Thymus (tissue), 11 donors: ENCODE results near the gene TRIM27. TPM values are rescaled to one million over a fixed set of nuclear protein-coding genes. Genes with fewer than 3 reads are reported as not detected.
A peak's percentile ranks its signal among the peaks of the same experiment; 100 is the strongest.

Experiments
- DNase-seq, 9 donors: peaks; one replicate each; pipeline ENCODE4 v3.0.0-alpha.2; 2013; ENCODE audit warnings: low spot score in 9 of 9, low read depth in 6 of 9, missing footprints in 1 of 9
- H3K27ac ChIP-seq, 2 donors: one replicate each; pipeline ENCODE4 v1.5.1; 2013; ENCODE audit warnings: control low read depth in 1 of 2, low read depth in 1 of 2, low read length in 1 of 2, mild to moderate bottlenecking in 1 of 2, moderate library complexity in 1 of 2
- H3K27me3 ChIP-seq, 2 donors: one replicate each; pipeline ENCODE4 v1.5.1; 2013; ENCODE audit warnings: low read length in 1 of 2; ENCODE audit not compliant: control insufficient read depth in 2 of 2, insufficient read depth in 1 of 2
- H3K36me3 ChIP-seq, 2 donors: one replicate each; pipeline ENCODE4 v1.5.1; 2013; ENCODE audit warnings: low read length in 1 of 2, mild to moderate bottlenecking in 1 of 2, moderate library complexity in 1 of 2; ENCODE audit not compliant: control insufficient read depth in 2 of 2, insufficient read depth in 2 of 2
- H3K4me1 ChIP-seq, 2 donors: one replicate each; pipeline ENCODE4 v1.5.1; 2013; ENCODE audit warnings: low read length in 2 of 2; ENCODE audit not compliant: control insufficient read depth in 2 of 2, insufficient read depth in 2 of 2
- H3K4me3 ChIP-seq, 2 donors: one replicate each; pipeline ENCODE4 v1.5.1; 2013; ENCODE audit warnings: low read length in 2 of 2, control low read depth in 1 of 2, mild to moderate bottlenecking in 1 of 2
- H3K9me3 ChIP-seq, 2 donors: one replicate each; pipeline ENCODE4 v1.5.1; 2013; ENCODE audit warnings: low read length in 1 of 2, mild to moderate bottlenecking in 1 of 2; ENCODE audit not compliant: control insufficient read depth in 2 of 2, insufficient read depth in 1 of 2
- WGBS: extraction: QIAGEN DNeasy Blood & Tissue Kit; methylation state at CpG from one replicate; pipeline ENCODE4 v1.1.7; 2013; 5-methylcytosine and 5-hydroxymethylcytosine counted together
- polyA plus RNA-seq: library from polyadenylated mRNA; stranded (reverse); fragments of 200-250 nt; gene quantifications from one replicate; pipeline ENCODE4 v1.2.3, GENCODE V29; 2013
- total RNA-seq: library from RNA; stranded (reverse); fragments of 120-200 nt; gene quantifications from one replicate; pipeline ENCODE4 v1.2.4, GENCODE V29; 2013
- donor health status: healthy.

TRIM27 gene
- total and polyA plus RNA-seq, 2 donors = 48.6 to 67.9 TPM

- peaks cover 9 to 30% of the 10 kb centered on the region in 2 donors for H3K4me1 ChIP-seq
- DNase-seq = no peak
Measured at GRCh38 chr6:28945349-28945748, 21.6 kb upstream of the TRIM27 start.

GRCh38 chr6:28944412-28944865, 20.7 kb upstream of the TRIM27 start:
- Histone ChIP-seq H3K4me3 (peak overlapping the region; percentile 42 to 51), H3K27me3 (peaks cover 0 to 46% of the 10 kb centered on the region in 2 donors), H3K27ac (peak overlapping the region in 1 of 2 donors; percentile 73), H3K36me3 (no peaks in the 10 kb centered on the region), H3K4me1 (peaks cover 9 to 35% of the 10 kb centered on the region in 2 donors), H3K9me3 (peaks cover 0 to 9% of the 10 kb centered on the region in 2 donors)
- 11% methylated on average over 12 of the region's 12 CpGs for WGBS
- peak in 5 of 9 donors; percentile 61 to 85 (median 70) for DNase-seq

More at GRCh38 chr6:28945349-28945748, 21.6 kb upstream of the TRIM27 start:
- H3K36me3 ChIP-seq = no peaks in the 10 kb centered on the region
- H3K27ac ChIP-seq = no peak overlapping the region
- peaks cover 0 to 11% of the 10 kb centered on the region in 2 donors for H3K9me3 ChIP-seq
- H3K27me3 ChIP-seq = peaks cover 0 to 39% of the 10 kb centered on the region in 2 donors
- WGBS = 92% methylated on average over 3 of the region's 3 CpGs
- no peak overlapping the region for H3K4me3 ChIP-seq

- Histone ChIP-seq H3K9me3 (peaks cover 0 to 9% of the 10 kb centered on the region in 2 donors), H3K27ac (peak overlapping the region in 1 of 2 donors; percentile 73), H3K4me1 (peaks cover 9 to 35% of the 10 kb centered on the region in 2 donors), H3K27me3 (peaks cover 0 to 47% of the 10 kb centered on the region in 2 donors), H3K4me3 (peak overlapping the region; percentile 42 to 51), H3K36me3 (no peaks in the 10 kb centered on the region)
- peak in 2 of 9 donors; percentile 42 to 48 for DNase-seq
- 8% methylated on average over 33 of the region's 33 CpGs for WGBS
Measured at GRCh38 chr6:28943557-28944411, 20.0 kb upstream of the TRIM27 start.

- 59% methylated on average over 6 of the region's 6 CpGs for WGBS
- Histone ChIP-seq H3K27ac (no peak overlapping the region), H3K4me3 (peak overlapping the region in 1 of 2 donors; percentile 51), H3K4me1 (peaks cover 9 to 35% of the 10 kb centered on the region in 2 donors), H3K36me3 (no peaks in the 10 kb centered on the region), H3K27me3 (peaks cover 0 to 47% of the 10 kb centered on the region in 2 donors), H3K9me3 (peaks cover 0 to 9% of the 10 kb centered on the region in 2 donors)
- no peak for DNase-seq
Measured at GRCh38 chr6:28943223-28943556, 19.4 kb upstream of the TRIM27 start.

- H3K4me1 ChIP-seq = peaks cover 9 to 35% of the 10 kb centered on the region in 2 donors
- H3K9me3 ChIP-seq = peaks cover 0 to 9% of the 10 kb centered on the region in 2 donors
- H3K27me3 ChIP-seq = peaks cover 0 to 50% of the 10 kb centered on the region in 2 donors
- no peaks in the 10 kb centered on the region for H3K36me3 ChIP-seq
- 15% methylated on average over 13 of the region's 13 CpGs for WGBS
- H3K4me3 ChIP-seq = peak overlapping the region; percentile 35 to 45
- no peak for DNase-seq
- no peak overlapping the region for H3K27ac ChIP-seq
Measured at GRCh38 chr6:28941684-28942448, 18.1 kb upstream of the TRIM27 start.

- peak overlapping the region; percentile 35 to 45 for H3K4me3 ChIP-seq
- no peaks in the 10 kb centered on the region for H3K36me3 ChIP-seq
- WGBS = 1% methylated on average over 28 of the region's 28 CpGs
- H3K27ac ChIP-seq = peak overlapping the region in 1 of 2 donors; percentile 40
- peaks cover 0 to 9% of the 10 kb centered on the region in 2 donors for H3K9me3 ChIP-seq
- peak in 2 of 9 donors; percentile 50 to 72 for DNase-seq
- H3K4me1 ChIP-seq = peaks cover 9 to 35% of the 10 kb centered on the region in 2 donors
- peaks cover 0 to 50% of the 10 kb centered on the region in 2 donors for H3K27me3 ChIP-seq
Measured at GRCh38 chr6:28940858-28941683, 17.3 kb upstream of the TRIM27 start.

GRCh38 chr6:28940294-28940857, 16.6 kb upstream of the TRIM27 start:
- peaks cover 9 to 35% of the 10 kb centered on the region in 2 donors for H3K4me1 ChIP-seq
- DNase-seq = peak in 1 of 9 donors; percentile 46
- H3K27ac ChIP-seq = peak overlapping the region; percentile 38
- H3K36me3 ChIP-seq = no peaks in the 10 kb centered on the region
- peak overlapping the region; percentile 35 to 45 for H3K4me3 ChIP-seq
- 2% methylated on average over 17 of the region's 17 CpGs for WGBS
- H3K9me3 ChIP-seq = peaks cover 0 to 9% of the 10 kb centered on the region in 2 donors
- H3K27me3 ChIP-seq = peaks cover 0 to 50% of the 10 kb centered on the region in 2 donors

GRCh38 chr6:28933069-28933468, 9.3 kb upstream of the TRIM27 start:
- DNase-seq = no peak
- 95% methylated on average over 7 of the region's 7 CpGs for WGBS
- Histone ChIP-seq H3K9me3 (no peaks in the 10 kb centered on the region), H3K27me3 (peaks cover 0 to 2% of the 10 kb centered on the region in 2 donors), H3K4me1 (peaks cover 0 to 2% of the 10 kb centered on the region in 2 donors), H3K36me3 (no peaks in the 10 kb centered on the region), H3K4me3 (no peak overlapping the region), H3K27ac (no peak overlapping the region)
